HG03097 (cell line): ENCODE measurements around the gene CMSS1.

Source experiments
- ATAC-seq: cut with Tn5 transposase; IDR thresholded peaks from one replicate; pipeline ENCODE4 v1.9.1; 2021; ENCODE audit not compliant: unreplicated experiment, low FRiP score

The CMSS1 gene

GRCh38 chr3:99896482-99896881 lies 78.8 kb downstream of the CMSS1 start:
- no peak for ATAC-seq

- ATAC-seq = no peak
Observed at GRCh38 chr3:99899603-99900002, 81.9 kb downstream of the CMSS1 start.

- ATAC-seq = no peak
Observed at GRCh38 chr3:99900248-99900647, 82.6 kb downstream of the CMSS1 start.

GRCh38 chr3:99901200-99901926 lies 83.7 kb downstream of the CMSS1 start:
- ATAC-seq = no peak

GRCh38 chr3:99902091-99902490 lies 84.4 kb downstream of the CMSS1 start:
- ATAC-seq = no peak

- no peak for ATAC-seq
Observed at GRCh38 chr3:99903869-99904268, 86.2 kb downstream of the CMSS1 start.

GRCh38 chr3:99907959-99908544 lies 90.4 kb downstream of the CMSS1 start:
- ATAC-seq = no peak

GRCh38 chr3:99909714-99910495 lies 92.2 kb downstream of the CMSS1 start:
- ATAC-seq = no peak

- no peak for ATAC-seq
Observed at GRCh38 chr3:99910752-99911290, 93.2 kb downstream of the CMSS1 start.

GRCh38 chr3:99911433-99911832 lies 93.8 kb downstream of the CMSS1 start:
- no peak for ATAC-seq

- no peak for ATAC-seq
Observed at GRCh38 chr3:99915906-99916432, 98.3 kb downstream of the CMSS1 start.

- no peak for ATAC-seq
Observed at GRCh38 chr3:99918715-99919114, 101.1 kb downstream of the CMSS1 start.

GRCh38 chr3:99919694-99920093 lies 102.0 kb downstream of the CMSS1 start:
- no peak for ATAC-seq

GRCh38 chr3:99920481-99921376 lies 103.1 kb downstream of the CMSS1 start:
- ATAC-seq = no peak

GRCh38 chr3:99921377-99921695 lies 103.7 kb downstream of the CMSS1 start:
- no peak for ATAC-seq

GRCh38 chr3:99921986-99922385 lies 104.3 kb downstream of the CMSS1 start:
- ATAC-seq = no peak

- ATAC-seq = no peak
Observed at GRCh38 chr3:99923873-99924272, 106.2 kb downstream of the CMSS1 start.

- no peak for ATAC-seq
Observed at GRCh38 chr3:99925584-99926230, 108.0 kb downstream of the CMSS1 start.

GRCh38 chr3:99927671-99928457 lies 110.2 kb downstream of the CMSS1 start:
- ATAC-seq = no peak
